NCI-H526 treated with DMSO at 0.1 percent for 48 hours (cell line): ENCODE results near the gene IFNA5.

Experiments used
- DNase-seq: peaks from one replicate; lab custom pipeline; 2025; lab: John Stamatoyannopoulos, UW

Gene IFNA5

DNA sequence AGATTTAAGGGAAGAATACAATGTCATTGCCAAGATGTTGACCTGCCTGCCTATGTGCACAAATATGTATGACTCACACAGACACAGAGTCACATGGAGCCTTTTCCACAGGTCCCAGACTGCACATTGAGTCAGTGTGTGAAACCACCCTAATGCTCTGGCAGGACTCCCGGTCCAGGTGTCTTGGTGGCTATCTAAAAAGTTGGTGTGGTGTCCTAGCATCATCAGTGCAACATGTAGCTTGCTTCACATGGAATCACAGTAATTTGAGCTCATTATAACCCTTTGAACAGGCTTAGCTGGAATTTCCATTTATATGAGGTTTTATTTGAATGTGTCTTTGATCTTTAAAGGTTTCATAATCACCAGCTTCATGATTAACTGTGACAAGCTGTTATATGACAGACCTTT lies 10.7 kb downstream of the IFNA5 start:
- DNase-seq, result no peak

DNA sequence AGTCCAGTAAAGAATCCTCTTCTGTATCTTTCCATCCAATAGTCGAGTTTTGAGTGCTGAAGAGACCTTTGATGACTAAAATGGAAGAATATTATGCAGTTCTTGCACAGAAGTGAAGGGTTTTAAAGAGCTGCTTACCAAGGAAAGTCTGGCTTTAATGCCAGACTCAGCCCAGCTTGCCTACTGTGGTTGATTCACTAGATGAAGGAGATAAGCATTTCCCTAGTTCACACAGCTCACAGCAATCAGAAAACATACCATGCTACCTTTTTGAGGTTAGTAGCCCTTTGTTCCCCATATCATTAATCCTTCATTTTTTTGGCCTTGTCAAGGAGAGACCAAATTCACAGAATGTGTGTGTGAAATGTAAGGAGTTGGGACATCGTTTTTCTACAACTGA lies 15.3 kb downstream of the IFNA5 start:
- no peak for DNase-seq

- DNase-seq, result no peak
These were observed 17.8 kb downstream of the IFNA5 start for GRCh38 chr9:21287280-21287679.

GRCh38 chr9:21286659-21287058 lies 18.5 kb downstream of the IFNA5 start:
- no peak for DNase-seq

GRCh38 chr9:21286099-21286498 lies 19.0 kb downstream of the IFNA5 start:
- DNase-seq, result no peak

DNA sequence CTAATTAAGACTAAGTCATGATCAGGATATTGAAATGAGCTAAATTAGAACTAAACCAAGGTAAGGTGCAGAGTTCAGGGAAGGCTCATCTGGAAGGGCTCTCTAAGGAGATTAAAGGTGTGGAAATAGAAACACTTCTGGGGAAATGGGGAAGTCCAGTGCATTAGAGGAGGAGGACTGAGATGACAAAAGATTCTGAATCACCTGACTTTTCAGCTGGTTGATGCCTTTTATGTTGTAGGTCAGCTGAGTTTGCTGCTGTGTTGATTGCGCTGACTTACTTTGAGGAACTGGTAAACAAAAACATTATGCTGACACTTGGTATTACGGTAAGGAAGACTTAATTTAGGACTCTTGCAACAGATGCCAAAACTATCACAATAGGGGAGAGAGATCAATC lies 23.8 kb downstream of the IFNA5 start:
- no peak for DNase-seq

GRCh38 chr9:21268347-21268657 lies 36.8 kb downstream of the IFNA5 start:
- no peak for DNase-seq

DNA sequence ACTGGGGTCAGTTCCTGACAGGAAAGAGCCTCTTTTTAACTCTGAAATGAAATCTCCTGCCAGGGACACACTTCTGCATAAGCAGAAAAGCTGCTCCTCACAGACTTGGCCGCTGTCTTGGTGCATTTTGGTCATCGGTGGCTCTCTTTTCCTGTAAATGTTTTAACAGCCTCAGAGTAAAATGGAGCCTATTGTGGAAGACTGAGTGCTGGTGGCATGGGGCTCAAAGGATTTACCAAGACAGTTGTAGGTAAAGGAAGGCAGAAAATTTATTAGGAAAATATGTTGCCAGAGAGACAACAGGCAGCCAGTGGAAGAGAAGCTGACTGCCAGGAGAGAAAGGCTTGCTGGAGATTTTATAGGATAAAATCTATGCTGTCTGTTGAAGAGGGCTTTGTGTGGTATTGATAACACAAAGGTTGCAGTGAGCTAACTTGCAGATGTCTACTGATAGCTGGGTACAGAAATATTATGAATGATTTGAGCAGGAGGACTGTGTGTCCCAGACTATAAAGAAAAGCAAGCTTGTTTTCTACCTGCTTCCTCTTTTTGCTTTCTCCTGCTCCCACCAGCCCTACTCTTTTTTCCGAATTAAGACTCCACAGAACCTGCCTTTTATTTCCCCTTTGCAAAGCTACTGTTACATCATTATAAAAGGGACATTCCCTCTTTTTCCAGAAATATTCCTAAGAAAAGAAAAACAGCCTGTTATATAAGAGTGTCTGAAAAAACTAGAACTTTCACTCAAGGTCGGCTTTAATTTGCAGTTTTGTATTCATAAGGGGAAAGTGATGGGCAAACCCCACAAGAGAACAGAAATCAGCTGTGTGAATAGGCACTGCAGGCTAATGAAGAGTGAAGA lies 37.4 kb downstream of the IFNA5 start:
- DNase-seq, result no peak

GRCh38 chr9:21266733-21267484 lies 38.2 kb downstream of the IFNA5 start:
- no peak for DNase-seq

- DNase-seq, result no peak
These were observed 39.5 kb downstream of the IFNA5 start for GRCh38 chr9:21265421-21266189.

- DNase-seq, result no peak
These were observed 49.4 kb downstream of the IFNA5 start for GRCh38 chr9:21255538-21256212.
